SK-N-SH (cell line): ENCODE measurements around the gene DOK6. TPM values are rescaled to one million over a fixed set of nuclear protein-coding genes. Genes with fewer than 3 reads are reported as not detected.

Source experiments
- CTCF ChIA-PET: fragments of 300-600, 350-600 bp; formaldehyde crosslinking; extraction: SDS; loops from one replicate; lab custom pipeline; 2021; lab: Yijun Ruan, JAX
- POLR2A ChIA-PET: fragments of 350-600 bp; sonication (Branson Sonifier 250); formaldehyde crosslinking; extraction: SDS; loops from one replicate; lab custom pipeline; 2020; ENCODE audit warnings: antibody characterized with exemption, inconsistent platforms; lab: Yijun Ruan, JAX
- DNase-seq: peaks from one replicate; pipeline ENCODE4 v3.0.0; 2012
- H2AFZ ChIP-seq: fragments of 200-600 bp; sonication (generic); 2 replicates; pipeline ENCODE4 v1.8.1; 2016; ENCODE audit warnings: antibody characterized with exemption, mild to moderate bottlenecking, low read depth
- H3F3A ChIP-seq: fragments of 200-600 bp; sonication (generic); replicated peaks from 2 replicates; pipeline ENCODE3; 2016; ENCODE audit warnings: antibody characterized with exemption, mild to moderate bottlenecking; ENCODE audit not compliant: insufficient read depth
- H3K27ac ChIP-seq, 2 experiments: fragments of 200-500 bp in 1 of 2; fragments of 200-600 bp in 1 of 2; sonication (Bioruptor generic) in 1 of 2; sonication (generic), shearing (Covaris generic) in 1 of 2; 2 replicates each; pipeline versions ENCODE4 v1.5.1 to v1.6.1; 2014 to 2016; ENCODE audit warnings: low read depth in 2 of 2, inconsistent platforms in 1 of 2, low read length in 1 of 2, mild to moderate bottlenecking in 1 of 2, mixed read lengths in 1 of 2
- H3K27me3 ChIP-seq: fragments of 200-600 bp; sonication (generic), shearing (Covaris generic); 2 replicates; pipeline ENCODE4 v1.6.1; 2016; ENCODE audit warnings: mixed run types; ENCODE audit not compliant: insufficient read depth
- H3K36me3 ChIP-seq, 2 experiments: fragments of 200-500 bp in 1 of 2; fragments of 200-600 bp in 1 of 2; sonication (Bioruptor generic) in 1 of 2; sonication (generic) in 1 of 2; replicated peaks in 1 of 2; 2 replicates each; pipeline versions ENCODE3 to v1.5.1; 2014 to 2016; ENCODE audit warnings: low read length in 1 of 2, mild to moderate bottlenecking in 1 of 2; ENCODE audit not compliant: insufficient read depth in 2 of 2, control insufficient read depth in 1 of 2
- H3K4me1 ChIP-seq, 2 experiments: fragments of 200-500 bp in 1 of 2; fragments of 200-600 bp in 1 of 2; sonication (Bioruptor generic) in 1 of 2; sonication (generic), shearing (Covaris generic) in 1 of 2; 2 replicates each; pipeline versions ENCODE4 v1.5.1 to v1.6.1; 2014 to 2016; ENCODE audit warnings: low read depth in 1 of 2, low read length in 1 of 2, mixed run types in 1 of 2; ENCODE audit not compliant: insufficient read depth in 2 of 2, control insufficient read depth in 1 of 2
- H3K4me2 ChIP-seq: fragments of 200-600 bp; sonication (generic), shearing (Covaris generic); 2 replicates; pipeline ENCODE4 v1.6.1; 2017; ENCODE audit warnings: mixed run types
- H3K4me3 ChIP-seq, 2 experiments: fragments of 200-500 bp in 1 of 2; fragments of 200-600 bp in 1 of 2; sonication (Bioruptor generic) in 1 of 2; sonication (generic), shearing (Covaris generic) in 1 of 2; 2 replicates each; pipeline versions ENCODE4 v1.5.1 to v1.8.1; 2014 to 2016; ENCODE audit warnings: low read depth in 2 of 2, inconsistent platforms in 1 of 2, low read length in 1 of 2, mild to moderate bottlenecking in 1 of 2, mixed read lengths in 1 of 2, moderate library complexity in 1 of 2
- H3K79me2 ChIP-seq: fragments of 200-600 bp; sonication (generic); 2 replicates; pipeline ENCODE4 v1.8.1; 2017; ENCODE audit warnings: mild to moderate bottlenecking; ENCODE audit not compliant: insufficient read depth
- H3K9ac ChIP-seq: fragments of 200-600 bp; sonication (generic); 2 replicates; pipeline ENCODE4 v1.6.1; 2017; ENCODE audit warnings: mixed run types
- H3K9me2 ChIP-seq: fragments of 200-600 bp; sonication (generic); 2 replicates; pipeline ENCODE4 v1.6.1; 2017; ENCODE audit warnings: mixed run types
- H3K9me3 ChIP-seq: fragments of 200-600 bp; sonication (generic); 2 replicates; pipeline ENCODE4 v1.6.1; 2017; ENCODE audit warnings: mixed run types, mild to moderate bottlenecking, moderate library complexity
- H4K20me1 ChIP-seq: fragments of 200-600 bp; sonication (generic); 2 replicates; pipeline ENCODE4 v1.6.1; 2017; ENCODE audit warnings: mild to moderate bottlenecking, mixed run types; ENCODE audit not compliant: insufficient read depth
- CHD2 ChIP-seq: fragments of 150-350 bp; IDR thresholded peaks from 2 replicates; pipeline ENCODE4 v1.6.1; 2018; ENCODE audit warnings: low read length; ENCODE audit not compliant: partially characterized antibody
- EP300 ChIP-seq, 2 experiments: IDR thresholded peaks; 2 replicates each; pipeline versions ENCODE4 v1.4.0 to v1.6.1; 2012; ENCODE audit warnings: borderline replicate concordance in 1 of 2, low read depth in 1 of 2, low read length in 1 of 2
- EZH2phosphoT487 ChIP-seq: fragments of 200-600 bp; sonication (generic); IDR thresholded peaks from 2 replicates; pipeline ENCODE4 v1.6.1; 2017; ENCODE audit warnings: low read depth, mixed run types, mild to moderate bottlenecking, antibody characterized with exemption, moderate library complexity, borderline replicate concordance
- FOXJ3 ChIP-seq: sonication (generic); formaldehyde crosslinking; IDR thresholded peaks from 2 replicates; pipeline ENCODE4 v1.5.1; 2020; ENCODE audit warnings: mild to moderate bottlenecking, missing genetic modification reagents
- GABPA ChIP-seq: IDR thresholded peaks from 2 replicates; pipeline ENCODE4 v1.4.0; 2012; ENCODE audit warnings: low read depth, mild to moderate bottlenecking
- GATA2 ChIP-seq: sonication (generic); formaldehyde crosslinking; IDR thresholded peaks from 2 replicates; pipeline ENCODE4 v1.5.0; 2020; ENCODE audit warnings: mild to moderate bottlenecking, missing genetic modification reagents
- IRF3 ChIP-seq: fragments of 150-350 bp; IDR thresholded peaks from 2 replicates; pipeline ENCODE4 v1.6.1; 2016; ENCODE audit warnings: mild to moderate bottlenecking, low read depth, low read length
- MXI1 ChIP-seq: IDR thresholded peaks from 2 replicates; pipeline ENCODE4 v1.6.1; 2012; ENCODE audit warnings: mild to moderate bottlenecking, low read depth, low read length, improper control_type of control experiment
- NFIC ChIP-seq: IDR thresholded peaks from 2 replicates; pipeline ENCODE4 v1.4.0; 2012; ENCODE audit warnings: borderline replicate concordance
- PBX3 ChIP-seq: IDR thresholded peaks from 2 replicates; pipeline ENCODE4; 2012
- RAD21 ChIP-seq: IDR thresholded peaks from 2 replicates; pipeline ENCODE4 v1.6.1; 2012; ENCODE audit warnings: mild to moderate bottlenecking, low read length
- RCOR1 ChIP-seq: fragments of 150-350 bp; IDR thresholded peaks from 2 replicates; pipeline ENCODE4 v1.6.1; 2017; ENCODE audit warnings: antibody characterized with exemption, low read length
- RFX5 ChIP-seq: IDR thresholded peaks from 2 replicates; pipeline ENCODE4 v1.6.1; 2012; ENCODE audit warnings: mild to moderate bottlenecking, improper control_type of control experiment, low read length
- RXRA ChIP-seq: IDR thresholded peaks from 2 replicates; pipeline ENCODE4 v1.4.0; 2012; ENCODE audit warnings: low read depth, mild to moderate bottlenecking, borderline replicate concordance
- SMC3 ChIP-seq: IDR thresholded peaks from 2 replicates; pipeline ENCODE4 v1.6.1; 2012; ENCODE audit warnings: low read depth, low read length, improper control_type of control experiment
- TAF1 ChIP-seq: IDR thresholded peaks from 2 replicates; pipeline ENCODE4 v1.6.1; 2012; ENCODE audit warnings: low read depth, mild to moderate bottlenecking, low read length, moderate library complexity, borderline replicate concordance
- TCF12 ChIP-seq: IDR thresholded peaks from 2 replicates; pipeline ENCODE4 v1.4.0; 2012
- ZBTB33 ChIP-seq: IDR thresholded peaks from 2 replicates; pipeline ENCODE4 v1.4.0; 2012; ENCODE audit warnings: low read depth, borderline replicate concordance
- WGBS: methylation state at CpG from one replicate; pipeline ENCODE4 v1.1.6; 2017; ENCODE audit warnings: low lambda C conversion rate; 5-methylcytosine and 5-hydroxymethylcytosine counted together
- polyA plus RNA-seq, 3 experiments: library from polyadenylated mRNA; depleted of rRNA; stranded (reverse); fragments of >200 nt; gene quantifications; 2 replicates each; pipeline ENCODE4 v1.2.3, GENCODE V29; 2012
- TF ChIP-seq, protein P1 (sequence below): fragments of 200-600 bp; sonication (generic); IDR thresholded peaks from 2 replicates; pipeline ENCODE4 v1.6.1; 2017; ENCODE audit warnings: antibody characterized with exemption, mild to moderate bottlenecking, moderate library complexity
- TF ChIP-seq, protein P2 (sequence below): IDR thresholded peaks from 2 replicates; pipeline ENCODE4 v1.4.0; 2012; ENCODE audit warnings: low read depth

Gene DOK6
- polyA plus RNA-seq, 1 of the 3 experiments (the other 2 are of a cell fraction) = 3.9 TPM

- H3K9me3 ChIP-seq = no peaks in the 10 kb centered on the region
- DNase-seq = peak; percentile 55
- no peak overlapping the region for H3K9ac ChIP-seq
- no peaks in the 10 kb centered on the region for H3K79me2 ChIP-seq
- CTCF ChIA-PET = no interaction called here
- no peaks in the 10 kb centered on the region for H3K36me3 ChIP-seq
- peaks cover 0 to 8% of the 10 kb centered on the region in 2 experiments; a peak in 2 of 4 replicates for H3K4me1 ChIP-seq
- no peak overlapping the region for H2AFZ ChIP-seq
- TF ChIP-seq RFX5 = no peak
- peak; percentile 63 for TF ChIP-seq GATA2 (CRISPR knock-in tag)
- TF ChIP-seq CHD2 = peak; percentile 48
- no peak for TF ChIP-seq IRF3
- TF ChIP-seq FOXJ3 (CRISPR knock-in tag) = peak; percentile 55; the same call in 1 of the 2 replicates
- TF ChIP-seq GABPA = no peak
- no peak for TF ChIP-seq ZBTB33
- no peak for TF ChIP-seq RXRA
- TF ChIP-seq PBX3 = no peak
- TF ChIP-seq RAD21 = peak; percentile 27
- TF ChIP-seq EP300 (IDR thresholded peaks at IDR 0.05; ENCODE audit: borderline replicate concordance in 1 of 2, low read depth in 1 of 2, low read length in 1 of 2) = peak in 1 of 2 experiments; percentile 79; a peak in 2 of 4 replicates
- peak; percentile 78 for TF ChIP-seq RCOR1
- TF ChIP-seq MXI1 = 0 out of 2 replicates have a peak, but pooled peaks have one; percentile 26
- TF ChIP-seq, all 33 proteins: peak for 7
- POLR2A ChIA-PET = no interaction called here
- no peaks in the 10 kb centered on the region for H3K27me3 ChIP-seq
- peak overlapping the region in 1 of 2 experiments; percentile 81; a peak in 2 of 4 replicates for H3K27ac ChIP-seq
- H3F3A ChIP-seq = no peaks in the 10 kb centered on the region
- no peaks in the 10 kb centered on the region for H3K9me2 ChIP-seq
- WGBS = 53% methylated on average over 3 of the region's 3 CpGs
- no peaks in the 10 kb centered on the region for H4K20me1 ChIP-seq
- H3K4me2 ChIP-seq = no peak overlapping the region
- no peak overlapping the region for H3K4me3 ChIP-seq
Observed at GRCh38 chr18:69538849-69539248, 138.2 kb downstream of the DOK6 start.

- Histone ChIP-seq H3K9me3 (no peaks in the 10 kb centered on the region), H3K4me2 (no peak overlapping the region), H3K4me1 (peaks cover 0 to 8% of the 10 kb centered on the region in 2 experiments; a peak in 2 of 4 replicates), H3K27ac (peak overlapping the region in 1 of 2 experiments; percentile 81; a peak in 1 of 4 replicates), H3K36me3 (no peaks in the 10 kb centered on the region), H2AFZ (no peak overlapping the region), H4K20me1 (no peaks in the 10 kb centered on the region), H3K4me3 (no peak overlapping the region), H3K79me2 (no peaks in the 10 kb centered on the region), H3K27me3 (no peaks in the 10 kb centered on the region), H3F3A (no peaks in the 10 kb centered on the region), H3K9me2 (no peaks in the 10 kb centered on the region), H3K9ac (no peak overlapping the region)
- 88% methylated on average over 2 of the region's 2 CpGs for WGBS
- DNase-seq = no peak
- POLR2A ChIA-PET = no interaction called here
- TF ChIP-seq EZH2phosphoT487 = no peak
- no peak for TF ChIP-seq SMC3
- TF ChIP-seq, protein P1, sequence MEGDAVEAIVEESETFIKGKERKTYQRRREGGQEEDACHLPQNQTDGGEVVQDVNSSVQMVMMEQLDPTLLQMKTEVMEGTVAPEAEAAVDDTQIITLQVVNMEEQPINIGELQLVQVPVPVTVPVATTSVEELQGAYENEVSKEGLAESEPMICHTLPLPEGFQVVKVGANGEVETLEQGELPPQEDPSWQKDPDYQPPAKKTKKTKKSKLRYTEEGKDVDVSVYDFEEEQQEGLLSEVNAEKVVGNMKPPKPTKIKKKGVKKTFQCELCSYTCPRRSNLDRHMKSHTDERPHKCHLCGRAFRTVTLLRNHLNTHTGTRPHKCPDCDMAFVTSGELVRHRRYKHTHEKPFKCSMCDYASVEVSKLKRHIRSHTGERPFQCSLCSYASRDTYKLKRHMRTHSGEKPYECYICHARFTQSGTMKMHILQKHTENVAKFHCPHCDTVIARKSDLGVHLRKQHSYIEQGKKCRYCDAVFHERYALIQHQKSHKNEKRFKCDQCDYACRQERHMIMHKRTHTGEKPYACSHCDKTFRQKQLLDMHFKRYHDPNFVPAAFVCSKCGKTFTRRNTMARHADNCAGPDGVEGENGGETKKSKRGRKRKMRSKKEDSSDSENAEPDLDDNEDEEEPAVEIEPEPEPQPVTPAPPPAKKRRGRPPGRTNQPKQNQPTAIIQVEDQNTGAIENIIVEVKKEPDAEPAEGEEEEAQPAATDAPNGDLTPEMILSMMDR = no peak
- TF ChIP-seq, protein P2, sequence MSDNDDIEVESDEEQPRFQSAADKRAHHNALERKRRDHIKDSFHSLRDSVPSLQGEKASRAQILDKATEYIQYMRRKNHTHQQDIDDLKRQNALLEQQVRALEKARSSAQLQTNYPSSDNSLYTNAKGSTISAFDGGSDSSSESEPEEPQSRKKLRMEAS = no peak
- TF ChIP-seq TAF1 = no peak
- no peak for TF ChIP-seq TCF12
- TF ChIP-seq NFIC = no peak
- TF ChIP-seq GATA2 (CRISPR knock-in tag) = no peak
- no peak for TF ChIP-seq RCOR1
- CTCF ChIA-PET = no interaction called here
Observed at GRCh38 chr18:69539404-69539803, 138.7 kb downstream of the DOK6 start.
